HG03108 (cell line): Measurements from ENCODE around the gene LRRC10B.

Experiments
- ATAC-seq: cut with Tn5 transposase; IDR thresholded peaks from one replicate; pipeline ENCODE4 v1.9.1; 2021; ENCODE audit warnings: moderate library complexity; ENCODE audit not compliant: unreplicated experiment

The LRRC10B gene

DNA sequence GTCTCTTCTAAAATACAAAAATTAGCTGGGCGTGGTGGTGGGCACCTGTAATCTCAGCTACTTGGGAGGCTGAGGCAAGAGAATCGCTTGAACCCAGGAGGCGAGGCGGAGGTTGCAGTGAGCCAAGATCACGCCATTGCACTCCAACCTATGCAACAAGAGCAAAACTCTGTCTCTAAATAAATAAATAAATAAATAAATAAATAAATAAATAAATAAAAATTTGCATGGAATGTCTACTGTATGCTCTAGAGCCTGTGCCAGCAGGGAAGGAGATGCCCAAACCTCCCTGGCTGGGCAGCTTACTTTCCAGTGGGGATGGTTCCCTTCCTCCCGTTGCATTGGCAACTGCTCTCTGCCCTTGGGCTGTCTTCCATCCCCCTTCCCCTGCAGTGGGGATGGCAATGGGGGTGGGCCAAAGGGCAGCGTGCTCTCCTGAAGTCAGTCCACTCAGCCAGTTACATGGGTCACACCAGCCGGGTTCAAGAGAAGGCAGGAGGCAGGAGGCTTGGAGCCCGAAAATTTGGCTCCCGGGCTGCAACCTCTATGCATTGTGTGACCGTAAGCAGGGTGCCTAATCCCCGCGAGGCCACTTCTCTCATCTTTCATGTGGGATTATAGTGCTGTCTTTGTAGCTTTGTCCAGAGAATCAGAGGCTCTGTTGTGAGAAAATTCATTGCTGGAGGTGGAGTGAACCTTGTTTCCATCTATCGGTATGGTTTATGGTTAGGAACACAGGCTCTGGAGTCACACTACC is 1.4 kb upstream of the LRRC10B start:
- no peak for ATAC-seq

DNA sequence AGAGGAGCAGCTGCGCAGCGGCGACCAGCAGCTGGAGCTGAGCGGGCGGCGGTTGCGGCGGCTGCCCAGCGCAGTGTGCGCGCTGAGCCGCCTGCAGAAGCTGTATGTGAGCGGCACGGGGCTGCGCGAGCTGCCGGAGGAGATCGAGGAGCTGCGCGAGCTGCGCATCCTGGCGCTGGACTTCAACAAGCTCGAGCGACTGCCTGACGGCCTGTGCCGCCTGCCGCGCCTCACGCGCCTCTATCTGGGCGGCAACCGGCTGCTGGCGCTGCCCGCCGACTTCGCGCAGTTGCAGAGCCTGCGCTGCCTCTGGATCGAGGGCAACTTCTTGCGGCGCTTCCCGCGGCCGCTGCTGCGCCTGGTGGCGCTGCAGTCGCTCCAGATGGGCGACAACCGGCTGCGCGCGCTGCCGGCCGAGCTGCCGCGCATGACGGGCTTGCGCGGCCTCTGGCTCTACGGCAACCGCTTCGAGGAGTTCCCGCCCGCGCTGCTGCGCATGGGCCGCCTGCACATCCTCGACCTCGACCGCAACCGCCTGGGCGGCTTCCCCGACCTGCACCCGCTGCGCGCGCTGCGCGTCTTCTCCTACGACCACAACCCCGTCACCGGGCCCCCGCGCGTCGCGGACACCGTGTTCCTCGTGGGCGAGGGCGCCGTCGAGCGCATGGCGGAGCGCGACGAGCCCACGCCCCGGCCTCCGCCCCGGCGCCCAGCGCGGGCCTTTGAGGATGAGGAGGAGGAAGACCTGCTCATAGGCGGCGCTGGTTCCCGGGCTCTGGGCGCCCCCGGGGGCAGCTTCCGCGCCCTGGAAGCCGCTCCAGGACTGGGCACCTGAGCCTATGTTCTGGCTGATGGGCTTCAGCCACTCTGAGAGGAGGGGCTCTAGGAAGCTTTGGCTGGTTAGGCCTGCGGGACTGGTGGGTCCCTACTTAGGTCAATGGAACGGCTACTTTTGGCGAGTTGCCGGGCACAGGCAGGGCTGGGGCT is 787 bp downstream of the LRRC10B start:
- peak; percentile 65 for ATAC-seq

DNA sequence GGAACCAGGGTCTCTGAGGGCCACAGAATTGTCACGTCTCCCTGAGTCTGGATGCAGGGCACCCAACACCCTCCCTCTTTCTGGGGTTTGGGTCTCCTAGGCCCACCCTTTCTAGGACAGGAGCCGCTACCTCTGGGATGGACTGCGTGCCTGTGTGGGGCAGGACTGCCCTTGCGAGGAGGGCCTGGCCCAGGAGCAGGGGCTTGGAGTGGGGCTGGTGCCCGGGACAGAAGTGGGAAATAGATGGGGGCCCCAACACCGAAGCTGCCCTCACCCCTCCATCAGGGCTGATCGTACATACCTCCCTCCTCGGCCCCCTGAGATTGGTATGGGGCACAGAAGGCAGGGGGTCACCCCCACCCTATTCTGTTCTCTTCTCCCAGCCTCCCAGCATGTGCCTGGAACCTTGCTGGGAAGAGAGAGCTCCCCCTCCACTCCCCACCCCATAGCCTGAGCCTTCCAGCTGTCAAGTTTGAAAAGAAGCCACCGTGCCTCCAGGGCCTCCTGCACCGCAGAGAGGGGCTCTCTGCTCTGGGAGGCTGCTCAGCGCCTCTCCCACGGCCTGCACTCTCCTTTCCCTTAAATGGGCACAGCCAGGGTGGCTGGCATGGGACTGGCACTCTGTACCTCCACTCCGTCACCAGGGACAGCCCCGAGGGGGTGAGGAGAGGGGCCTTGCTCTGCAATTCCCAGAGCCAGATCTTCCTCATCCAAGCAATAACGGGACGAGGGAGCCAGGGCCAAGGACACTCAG is 1.8 kb downstream of the LRRC10B start:
- no peak for ATAC-seq

DNA sequence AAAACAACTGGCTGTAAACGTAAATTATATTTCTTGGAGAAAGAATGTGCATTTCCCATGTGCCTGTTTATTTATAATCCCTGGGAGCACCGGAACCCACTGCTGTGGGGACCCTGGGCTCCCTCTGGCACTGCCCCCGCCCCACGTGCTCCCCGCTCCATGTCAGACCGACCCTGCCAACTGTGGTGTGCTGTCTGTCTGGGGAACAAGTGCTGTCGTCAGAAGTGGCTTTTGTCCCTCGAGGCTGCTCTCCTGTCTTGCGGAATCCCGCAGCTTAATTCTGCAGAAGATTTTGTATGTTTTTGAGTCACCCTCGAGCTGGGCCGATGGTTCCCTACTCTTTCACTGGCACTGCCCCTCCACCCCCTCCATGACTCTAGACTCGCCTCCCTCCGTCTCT is 2.4 kb downstream of the LRRC10B start:
- no peak for ATAC-seq

DNA sequence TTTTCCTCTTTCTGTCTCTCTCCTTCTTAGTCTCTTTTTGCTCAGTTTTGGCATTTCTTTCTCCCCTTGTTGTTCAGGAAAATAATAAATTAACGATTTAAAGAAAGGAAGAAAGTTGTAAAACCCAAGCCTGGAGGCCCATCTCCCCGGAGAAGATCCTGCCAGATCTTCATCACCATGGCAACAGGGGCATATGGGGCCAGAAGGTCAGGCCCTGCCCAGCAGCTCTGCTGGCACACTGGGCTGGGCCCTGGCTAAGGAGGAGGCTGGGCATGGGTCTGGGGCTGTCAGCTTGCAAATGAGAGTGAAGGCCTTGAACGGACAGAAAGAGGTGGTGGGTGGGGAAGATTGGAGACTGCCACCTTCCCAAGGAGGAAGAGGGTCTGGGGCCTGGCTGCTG is 2.8 kb downstream of the LRRC10B start:
- no peak for ATAC-seq

DNA sequence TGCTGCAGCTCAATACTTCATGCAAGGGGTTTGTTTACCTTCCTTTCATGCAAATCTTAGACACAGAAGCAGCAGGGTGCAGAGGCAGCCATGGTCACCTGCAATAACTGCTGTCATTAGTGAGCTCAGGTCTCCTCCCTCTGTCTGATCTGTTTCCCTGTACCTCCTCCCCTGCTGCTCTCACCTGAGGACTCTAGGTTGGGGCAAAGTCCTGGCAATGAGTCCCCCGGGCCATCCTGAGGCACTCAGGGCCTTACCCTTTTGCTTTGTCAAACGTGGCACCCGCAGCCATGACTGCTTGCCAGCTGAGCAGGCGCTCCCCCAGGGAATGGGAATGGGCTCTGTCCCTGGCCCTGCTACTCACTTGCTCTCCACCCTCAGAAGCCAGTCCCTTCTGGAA is 3.9 kb downstream of the LRRC10B start:
- no peak for ATAC-seq

DNA sequence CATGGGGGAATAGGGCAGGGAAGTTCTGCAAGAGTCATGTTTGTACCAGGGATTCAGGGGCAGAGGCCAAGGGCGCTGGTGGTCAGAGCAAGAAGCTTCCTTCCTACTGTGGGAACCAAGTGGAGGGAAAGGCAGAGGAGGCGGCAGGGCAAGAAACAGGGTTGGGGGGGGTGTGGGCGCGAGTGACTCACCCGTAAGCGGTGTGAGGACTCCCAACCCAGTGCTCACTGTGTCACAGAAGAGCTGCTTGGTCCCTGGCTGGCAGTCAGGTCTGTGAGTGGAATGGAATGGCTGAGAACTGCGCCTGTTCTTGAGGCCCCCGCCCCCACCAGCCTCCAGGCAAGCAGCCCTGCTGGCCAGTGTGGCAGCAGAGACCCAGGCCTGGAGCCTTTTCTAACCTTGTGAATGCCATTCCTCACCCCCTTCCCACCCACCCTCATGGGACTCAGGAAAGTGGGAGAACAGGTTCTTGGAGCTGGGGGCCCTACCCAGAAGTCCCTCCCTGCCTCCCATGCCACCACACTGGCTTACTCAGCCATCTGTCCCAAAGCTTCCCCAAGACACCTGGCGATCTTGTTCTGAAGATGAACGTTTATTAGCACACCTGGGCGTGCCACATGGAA is 4.7 kb downstream of the LRRC10B start:
- ATAC-seq = no peak

DNA sequence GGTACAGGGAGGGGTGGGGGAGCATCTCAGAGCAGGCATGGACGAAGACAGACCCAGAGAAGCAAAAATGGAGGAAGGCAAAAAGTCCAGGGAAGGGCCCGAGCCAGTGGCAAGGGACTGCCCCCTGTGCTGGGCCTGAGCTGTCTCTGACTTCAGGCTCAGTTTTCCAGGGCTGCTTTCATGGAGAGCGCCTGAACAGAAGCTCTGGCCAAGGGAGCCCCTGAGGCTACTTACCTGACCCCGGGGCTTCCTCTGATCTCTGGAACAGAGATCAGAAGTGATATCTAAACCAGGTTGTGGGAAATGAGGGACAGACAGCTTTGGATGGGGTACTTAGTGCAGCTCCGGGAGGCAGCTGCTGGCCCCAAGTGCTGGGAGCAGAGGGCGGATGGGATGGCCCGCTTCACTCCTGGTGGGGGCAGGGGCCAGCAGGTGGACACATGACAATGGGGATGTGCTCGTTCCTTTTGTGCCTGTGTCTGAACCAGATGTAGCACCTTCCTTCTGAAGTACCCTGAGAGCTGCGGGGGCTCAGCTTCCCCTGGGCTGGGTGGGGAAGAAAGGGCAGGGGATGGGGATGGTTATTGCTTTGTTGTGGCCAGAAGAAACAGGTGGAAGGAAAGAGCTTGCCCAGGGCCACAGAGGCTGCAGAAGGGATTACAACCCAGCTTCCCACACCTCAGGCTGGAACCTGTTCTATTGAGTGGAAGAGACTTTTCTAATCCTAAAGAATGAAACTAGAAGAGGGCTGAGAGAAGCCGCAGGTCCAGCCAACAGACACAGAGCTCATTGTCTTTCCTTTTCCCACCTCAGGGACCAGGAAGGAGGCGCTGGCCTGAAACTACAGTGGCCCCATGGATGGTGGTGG is 5.7 kb downstream of the LRRC10B start:
- ATAC-seq = no peak

DNA sequence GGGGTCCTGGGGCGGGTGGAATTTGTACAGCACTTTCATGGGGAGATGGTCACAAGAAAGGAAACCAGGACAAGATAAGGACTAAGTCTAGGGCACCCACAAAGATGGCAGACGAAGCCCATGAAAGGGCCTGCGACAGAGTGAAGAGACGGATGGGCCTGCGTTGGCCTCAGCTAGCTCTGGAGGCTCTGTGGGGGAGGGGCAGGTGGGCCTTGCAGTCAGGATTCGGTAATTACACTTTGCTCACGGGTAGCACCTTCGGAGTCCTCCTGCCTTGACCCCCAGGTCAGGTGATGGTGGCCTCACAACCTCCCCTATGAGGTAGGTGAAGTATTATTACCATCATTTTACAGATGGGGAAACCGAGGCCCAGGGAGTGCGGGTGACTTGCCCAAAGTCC is 7.1 kb downstream of the LRRC10B start:
- no peak for ATAC-seq

DNA sequence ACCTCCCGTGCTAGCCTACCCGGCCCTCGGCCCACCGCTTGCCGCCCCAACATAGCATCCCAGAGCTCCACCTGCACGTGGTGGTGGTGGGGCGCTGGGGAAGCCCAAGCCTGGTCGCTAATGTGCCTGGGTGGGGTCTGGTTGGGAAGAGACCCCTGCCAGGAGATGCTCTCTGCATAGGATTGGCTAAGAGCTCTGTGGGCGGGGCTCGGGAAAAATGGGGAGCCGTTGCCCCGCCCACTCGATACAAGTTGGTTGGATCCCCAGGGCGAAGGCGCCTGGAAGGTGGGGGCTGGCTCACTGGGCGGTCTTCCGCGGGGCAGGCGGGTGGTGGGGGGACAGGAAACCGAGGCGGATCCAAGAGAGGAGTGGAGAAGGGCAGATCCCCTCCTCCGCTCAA is 7.6 kb downstream of the LRRC10B start:
- ATAC-seq = no peak

DNA sequence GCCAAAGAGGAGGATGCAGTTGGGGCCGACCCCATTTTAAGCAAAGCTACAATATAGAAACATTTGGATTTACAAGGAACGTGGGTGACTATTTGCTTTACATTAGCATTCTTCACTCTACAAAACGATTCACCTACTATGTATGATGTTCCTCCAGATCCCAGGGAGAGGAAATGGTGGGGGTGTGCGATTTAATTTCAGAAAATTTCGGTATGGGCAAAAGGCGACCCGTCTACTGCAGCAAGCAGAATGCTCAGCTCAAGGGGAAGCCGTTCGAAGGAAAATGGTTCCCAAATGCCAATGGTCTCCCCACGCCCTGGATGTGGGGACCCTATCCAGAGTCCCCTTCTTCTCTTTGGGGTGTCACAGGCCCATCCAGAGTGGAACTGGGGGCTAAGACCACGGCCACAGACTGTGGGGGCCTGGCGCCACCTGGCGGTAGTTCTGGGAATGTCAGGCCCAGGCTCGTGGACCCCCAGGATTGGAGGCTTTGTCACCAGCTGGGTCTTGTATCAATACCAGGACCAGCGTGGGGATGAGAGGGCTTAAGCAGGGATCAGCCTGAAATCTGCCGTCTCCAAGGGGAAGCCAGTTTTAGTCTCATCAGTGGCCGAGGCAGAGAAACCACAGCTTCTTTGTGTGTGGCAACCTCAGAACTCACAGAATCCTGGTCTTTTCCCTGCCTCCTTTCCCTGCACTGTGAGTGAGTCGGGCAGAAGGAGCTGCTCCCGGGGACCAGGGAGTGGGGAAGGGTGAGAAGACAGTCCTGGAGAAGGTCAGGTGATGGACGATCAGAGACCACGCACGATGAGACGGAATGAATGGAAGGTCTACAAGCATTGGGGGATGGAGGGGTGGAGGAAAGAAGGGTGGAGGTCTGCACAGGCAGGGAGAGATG is 8.4 kb downstream of the LRRC10B start:
- no peak for ATAC-seq

DNA sequence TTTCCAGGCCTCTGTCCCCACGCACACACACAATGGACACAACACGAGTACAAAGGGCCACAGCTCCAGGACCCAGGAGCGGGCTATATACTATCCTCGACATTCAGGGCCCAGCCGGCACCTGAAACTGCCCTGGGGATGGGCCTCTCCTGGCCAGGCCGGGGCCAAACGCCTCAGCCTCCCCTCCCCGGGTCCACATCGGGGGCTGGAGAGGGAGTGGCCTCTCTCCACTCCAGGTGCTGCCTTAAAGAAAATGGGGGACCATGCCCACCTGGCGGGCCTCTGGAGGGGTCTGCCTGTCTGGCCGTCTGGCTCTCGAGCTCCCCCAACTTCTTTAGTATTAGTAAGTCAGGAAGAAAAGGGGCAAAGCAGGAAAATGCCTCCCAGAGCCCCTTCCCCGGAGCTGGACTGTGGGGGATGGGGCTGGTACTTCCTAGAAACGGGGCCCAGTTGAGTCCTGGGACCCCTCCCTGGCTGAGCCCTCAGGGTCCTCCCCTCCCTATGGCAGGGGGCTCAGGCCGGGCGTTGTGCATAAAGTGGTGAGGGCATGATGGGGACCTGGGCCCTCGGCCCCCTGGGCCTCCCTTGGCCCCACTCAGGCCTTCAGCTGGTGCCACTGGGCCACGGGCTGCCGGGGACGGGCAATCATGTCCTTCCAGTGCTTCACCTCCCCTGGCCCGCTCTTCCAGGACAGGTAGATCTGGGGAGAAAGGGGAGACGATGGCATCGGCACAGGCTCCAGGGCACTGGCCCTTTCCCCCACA is 9.7 kb downstream of the LRRC10B start:
- ATAC-seq = no peak

DNA sequence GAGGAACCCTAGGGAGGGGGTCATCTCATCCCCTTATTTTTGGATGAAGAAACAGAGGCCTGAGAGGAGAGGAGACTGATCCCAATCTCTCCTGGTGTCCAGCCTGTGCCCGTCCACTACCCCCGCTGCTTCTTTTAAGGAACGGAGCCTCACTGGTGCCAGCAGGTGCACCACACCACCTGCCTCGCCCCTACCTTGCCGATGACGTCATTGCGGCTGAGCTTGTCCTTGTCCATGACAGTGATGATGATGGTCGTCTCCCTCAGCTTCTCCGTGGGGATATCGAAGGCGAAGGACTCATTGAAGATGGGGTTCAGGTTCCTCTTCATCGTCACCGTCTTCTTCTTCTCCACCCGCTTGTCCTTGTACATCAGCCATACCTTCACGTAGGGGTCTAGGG is 14.3 kb downstream of the LRRC10B start:
- no peak for ATAC-seq

DNA sequence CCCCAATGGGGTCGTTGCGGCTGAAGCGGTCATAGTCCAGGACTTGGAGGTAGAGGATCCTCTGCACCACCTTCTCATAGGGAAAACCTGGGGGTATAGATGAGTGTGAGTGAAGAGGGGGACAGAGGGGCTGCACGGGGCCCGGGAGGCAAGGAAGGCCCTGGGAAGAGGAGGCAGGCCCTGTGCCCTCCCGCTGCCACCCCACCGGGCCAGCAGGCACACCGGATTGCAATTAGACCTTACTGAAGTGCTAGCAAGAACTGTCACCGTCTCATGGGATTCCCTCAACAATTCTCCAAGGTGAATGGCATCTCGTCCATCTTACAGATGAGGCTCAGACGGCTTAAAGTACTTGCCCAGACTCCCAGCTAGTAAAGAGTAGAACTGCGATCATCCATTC is 15.9 kb downstream of the LRRC10B start:
- no peak for ATAC-seq

DNA sequence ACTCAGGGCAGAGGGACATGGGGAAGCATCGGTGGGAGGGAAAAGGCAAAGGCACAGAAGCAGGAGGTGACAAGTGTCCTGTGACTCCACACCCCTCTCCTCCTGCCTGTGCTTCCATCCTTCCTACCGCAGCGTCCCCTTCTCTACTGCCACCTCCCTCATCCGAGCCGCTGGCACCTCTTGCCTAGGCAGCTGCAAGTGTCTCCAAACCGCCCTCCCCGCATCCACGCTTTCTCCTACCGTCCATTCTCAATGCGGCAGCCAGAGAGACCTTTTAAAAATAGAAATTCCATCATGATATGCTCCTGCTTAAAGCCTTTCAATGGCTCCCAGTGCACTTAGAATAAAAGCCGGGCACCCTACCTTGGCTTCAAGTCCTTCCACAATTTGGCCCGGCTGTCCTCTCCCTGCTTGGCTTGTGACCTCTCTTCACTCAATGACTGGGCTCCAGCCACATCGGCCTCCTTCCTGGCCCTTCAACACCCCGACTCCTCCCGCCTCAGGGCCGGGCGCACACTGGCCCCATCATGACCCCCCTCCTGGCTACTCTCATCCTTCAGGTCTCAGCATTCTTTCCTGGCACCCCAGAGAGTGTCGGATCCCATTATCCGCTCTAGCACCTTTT is 16.5 kb downstream of the LRRC10B start:
- no peak for ATAC-seq

DNA sequence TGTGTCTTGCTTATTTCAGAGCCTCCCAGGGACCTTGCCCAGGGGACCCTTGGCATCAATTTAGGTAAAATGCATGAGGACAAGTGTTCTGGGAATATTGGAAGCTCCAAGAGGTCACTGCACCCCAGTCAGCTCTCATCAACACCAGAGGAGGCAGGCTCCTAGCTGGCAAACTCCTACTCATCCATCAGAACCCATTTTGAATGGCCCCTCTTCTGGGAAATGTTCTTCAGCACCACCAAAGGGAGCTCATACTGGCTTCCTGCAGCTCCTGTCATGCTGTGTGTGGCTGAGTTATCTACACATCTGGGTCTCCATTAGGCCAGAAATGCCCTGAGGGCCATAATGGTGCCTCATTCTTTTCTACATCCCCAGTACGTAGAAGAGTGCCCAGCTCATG is 17.7 kb downstream of the LRRC10B start:
- ATAC-seq = no peak

DNA sequence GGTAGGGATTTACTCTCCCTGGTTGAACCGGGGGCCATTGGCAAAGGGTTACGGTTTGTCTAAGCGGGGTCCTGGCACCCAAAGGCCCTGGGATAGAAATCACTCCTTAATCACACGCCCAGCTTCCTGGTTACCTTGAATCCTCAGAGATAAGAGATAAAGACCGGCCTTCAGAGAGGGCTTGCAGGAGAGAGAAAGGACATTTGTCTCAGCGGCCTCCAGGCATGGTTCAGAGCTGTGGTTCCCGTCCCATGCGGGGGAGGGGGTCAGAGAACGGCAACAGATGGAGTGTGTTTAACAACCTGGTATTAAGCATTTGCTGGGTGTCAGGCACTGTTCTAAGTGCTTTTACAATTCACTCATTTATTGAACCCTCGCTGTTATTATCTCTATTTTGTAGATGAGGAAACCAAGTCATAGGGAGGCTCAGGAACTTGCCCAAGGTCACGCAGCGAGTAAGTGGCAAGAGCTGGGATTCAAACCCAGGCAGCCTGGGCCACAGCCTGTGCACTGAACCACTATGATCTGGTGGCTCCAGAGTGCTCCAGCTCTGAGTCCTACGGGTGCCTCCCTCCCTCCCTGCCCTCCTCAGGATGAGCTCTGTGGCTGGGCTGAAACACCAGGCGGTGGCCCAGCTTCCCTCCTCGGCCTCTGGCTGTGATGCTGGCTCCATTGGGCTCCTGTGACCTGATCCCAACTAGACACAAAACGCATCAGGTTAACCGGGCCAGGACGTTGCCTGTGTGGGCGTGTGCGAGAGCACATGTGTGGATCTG is 18.6 kb downstream of the LRRC10B start:
- no peak for ATAC-seq
